ENCODE results near the gene OAS1.

Gene OAS1

DNA sequence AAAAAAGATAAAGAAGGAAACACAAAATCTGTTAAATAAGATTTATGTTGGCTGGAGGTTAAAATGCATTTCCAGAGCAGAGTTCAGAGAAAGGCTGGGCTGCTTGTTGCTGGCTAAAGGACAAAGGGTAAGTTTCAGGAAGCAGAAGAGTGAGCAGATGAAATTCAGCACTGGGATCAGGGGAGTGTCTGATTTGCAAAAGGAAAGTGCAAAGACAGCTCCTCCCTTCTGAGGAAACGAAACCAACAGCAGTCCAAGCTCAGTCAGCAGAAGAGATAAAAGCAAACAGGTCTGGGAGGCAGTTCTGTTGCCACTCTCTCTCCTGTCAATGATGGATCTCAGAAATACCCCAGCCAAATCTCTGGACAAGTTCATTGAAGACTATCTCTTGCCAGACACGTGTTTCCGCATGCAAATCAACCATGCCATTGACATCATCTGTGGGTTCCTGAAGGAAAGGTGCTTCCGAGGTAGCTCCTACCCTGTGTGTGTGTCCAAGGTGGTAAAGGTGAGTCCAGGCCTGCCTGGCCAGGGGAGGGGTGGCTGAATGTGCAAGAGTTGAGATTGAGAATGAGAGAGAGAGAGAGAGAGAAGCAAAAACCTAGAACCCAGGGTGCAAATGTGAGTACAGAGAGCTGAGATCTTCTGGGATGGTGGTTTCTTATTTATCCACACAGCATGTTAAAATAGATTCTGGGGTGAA, at the start of gene OAS1:
Gene OAS1, plus strand, starts transcription at position 251 of the 703 bp plus-strand sequence. Its CDS starts 78 bp downstream, at position 329.
- peak; percentile 69 for DNase-seq

DNA sequence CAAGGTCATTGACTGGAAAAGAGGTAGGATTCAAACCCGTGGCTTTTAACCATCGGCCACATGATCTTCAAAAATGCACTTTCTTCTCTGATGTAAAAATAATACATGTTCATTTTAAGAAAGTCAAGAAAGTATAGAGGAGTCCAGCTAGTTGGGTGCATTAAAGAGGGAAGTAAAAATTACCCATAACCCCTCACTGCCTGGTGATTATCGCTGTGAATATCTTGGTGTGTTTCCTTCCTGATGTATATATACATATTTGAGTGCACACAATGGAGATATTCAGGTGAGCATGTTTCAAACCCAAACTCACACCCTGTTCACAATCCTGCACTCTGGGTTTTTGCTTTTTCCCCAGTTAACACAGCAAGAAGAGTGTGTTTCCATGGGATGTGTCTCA, 47.5 kb upstream of the OAS1 start:
- DNase-seq: no peak

- no peak for DNase-seq
These were observed 46.6 kb upstream of the OAS1 start for GRCh38 chr12:112860181-112860580.

GRCh38 chr12:112861284-112861683, 45.5 kb upstream of the OAS1 start:
- no peak for DNase-seq

GRCh38 chr12:112862636-112863290, 44.0 kb upstream of the OAS1 start:
- no peak for DNase-seq

DNA sequence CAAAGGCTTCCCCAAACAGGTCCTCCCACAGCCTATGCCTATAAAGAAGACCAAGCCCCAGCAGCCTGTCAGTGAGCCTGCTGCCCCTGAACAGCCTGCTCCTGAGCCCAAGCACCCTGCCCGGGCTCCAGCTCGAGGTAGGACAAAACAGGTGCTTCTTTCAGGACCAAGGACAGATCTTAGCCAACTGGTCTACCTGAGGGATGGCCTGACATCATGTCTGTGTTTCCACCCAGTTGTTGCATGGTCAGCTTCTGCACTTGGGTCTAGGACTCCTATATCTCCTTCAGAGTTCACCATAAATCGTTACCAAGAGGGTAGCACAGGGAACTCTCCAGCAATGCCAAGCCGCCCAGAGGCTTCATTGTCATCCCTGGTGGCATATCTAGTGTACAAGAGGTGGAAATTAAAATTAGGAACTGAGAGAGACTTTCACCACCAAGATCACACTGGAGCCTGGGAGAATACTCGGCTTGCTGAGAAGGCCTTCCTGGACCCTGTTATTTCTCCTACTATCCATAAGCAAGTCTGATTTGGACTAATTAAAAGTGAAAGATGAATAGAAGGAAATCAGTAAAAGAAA, 38.2 kb upstream of the OAS1 start:
- DNase-seq: no peak

DNA sequence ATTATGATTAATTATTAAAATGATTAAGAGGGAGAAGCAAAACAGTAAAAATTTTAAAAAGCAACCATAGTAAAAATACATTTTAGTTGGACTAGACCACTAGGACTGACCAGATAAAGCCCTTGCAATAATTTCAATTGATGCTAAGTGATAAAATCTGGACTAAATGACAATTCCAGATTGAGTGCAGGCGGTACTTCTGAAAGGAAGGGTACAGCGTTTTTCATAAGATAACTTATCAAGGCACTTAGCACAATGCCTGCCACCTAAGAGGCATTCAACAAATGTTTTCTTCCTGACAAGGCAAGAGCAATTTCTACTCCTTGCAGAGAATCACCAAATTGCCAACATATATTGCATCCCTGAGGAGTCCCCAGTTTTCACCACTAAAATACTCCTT, 37.7 kb upstream of the OAS1 start:
- DNase-seq: no peak

GRCh38 chr12:112869778-112870177, 37.0 kb upstream of the OAS1 start:
- no peak for DNase-seq

- no peak for DNase-seq
These were observed 36.3 kb upstream of the OAS1 start for GRCh38 chr12:112870267-112870980.

DNA sequence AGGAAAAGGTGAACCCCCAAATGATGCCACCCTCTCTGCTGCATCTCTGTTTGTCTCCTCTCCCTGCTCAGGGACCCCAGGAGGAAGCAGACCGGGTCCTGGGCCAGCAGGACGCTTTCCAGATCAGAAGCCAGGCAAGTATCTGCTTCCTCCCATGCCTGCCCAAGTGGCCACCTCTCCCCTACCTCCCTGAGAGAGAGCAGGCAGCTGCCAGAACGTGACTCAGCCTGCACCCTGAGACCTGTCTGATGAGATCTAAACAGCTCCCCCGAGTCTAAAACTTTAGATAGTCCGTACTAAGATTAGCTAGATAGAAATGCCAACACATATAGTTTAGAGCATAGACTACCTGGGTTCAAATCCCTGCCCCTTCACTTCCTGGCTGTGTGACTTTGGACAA, 31.2 kb upstream of the OAS1 start:
- DNase-seq: no peak

- no peak for DNase-seq
These were observed 30.3 kb upstream of the OAS1 start for GRCh38 chr12:112876506-112876905.

- no peak for DNase-seq
These were observed 29.8 kb upstream of the OAS1 start for GRCh38 chr12:112877006-112877405.

GRCh38 chr12:112878488-112878887, 28.3 kb upstream of the OAS1 start:
- DNase-seq: no peak

GRCh38 chr12:112879191-112879705, 27.5 kb upstream of the OAS1 start:
- no peak for DNase-seq

DNA sequence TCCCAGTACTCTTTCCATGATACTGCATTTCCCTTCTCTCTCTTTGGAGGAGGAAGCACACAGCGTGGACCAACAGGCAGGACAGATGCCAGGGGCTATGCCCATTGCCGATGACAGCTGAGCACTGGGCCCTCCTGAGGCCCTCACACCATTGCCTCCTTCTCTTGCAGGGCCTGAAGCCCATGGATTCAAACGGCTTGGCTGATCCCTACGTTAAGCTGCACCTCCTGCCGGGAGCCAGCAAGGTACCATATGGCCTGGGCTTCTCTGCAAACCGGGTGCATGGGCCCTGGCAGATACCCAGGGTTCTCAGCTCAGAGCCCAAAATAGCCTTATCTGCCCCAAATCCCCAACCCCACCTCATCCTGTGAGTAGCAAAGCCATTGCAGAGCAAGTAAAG, 25.2 kb upstream of the OAS1 start:
- no peak for DNase-seq

- no peak for DNase-seq
These were observed 21.5 kb upstream of the OAS1 start for GRCh38 chr12:112885236-112885635.

DNA sequence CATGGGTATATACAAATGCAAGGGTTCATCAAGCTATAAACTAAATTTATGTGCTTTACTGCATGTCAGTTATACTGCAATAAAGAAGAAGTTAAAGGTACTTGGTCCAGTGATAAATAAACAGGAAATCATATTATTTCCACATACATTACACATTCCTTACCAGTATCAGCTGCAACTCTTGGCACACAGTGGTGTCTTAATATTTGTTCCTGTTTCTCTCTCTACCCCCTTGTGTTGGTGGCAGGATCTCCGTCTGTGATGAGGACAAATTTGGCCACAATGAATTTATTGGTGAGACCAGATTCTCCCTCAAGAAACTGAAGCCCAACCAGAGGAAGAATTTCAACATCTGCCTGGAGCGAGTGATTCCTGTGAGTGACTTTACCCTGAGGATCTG, 19.2 kb upstream of the OAS1 start:
- DNase-seq: no peak

- DNase-seq: no peak
These were observed 15.4 kb upstream of the OAS1 start for GRCh38 chr12:112891093-112892024.

DNA sequence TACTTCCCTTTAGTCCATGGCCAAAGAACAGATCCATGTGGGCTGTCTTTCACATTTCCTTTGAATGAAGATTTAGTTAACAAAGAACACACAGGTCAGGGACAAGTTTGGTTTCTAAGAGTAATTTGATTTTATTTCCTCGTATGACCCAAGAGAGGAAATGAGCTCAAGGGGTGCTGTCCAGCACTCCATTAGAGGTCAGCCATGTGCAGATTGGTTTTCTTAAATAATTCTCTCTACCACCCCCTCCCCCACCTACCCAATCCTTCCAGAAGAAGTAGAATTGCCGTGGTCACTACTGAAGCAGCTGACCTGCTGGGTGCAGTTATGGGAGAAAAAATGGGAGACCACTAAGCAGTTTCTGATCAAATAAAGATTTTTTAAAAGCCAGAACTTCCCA, 13.9 kb upstream of the OAS1 start:
- no peak for DNase-seq

GRCh38 chr12:112894128-112894527, 12.6 kb upstream of the OAS1 start:
- no peak for DNase-seq

GRCh38 chr12:112898380-112898779, 8.4 kb upstream of the OAS1 start:
- DNase-seq: no peak

Measured in activated CD4-positive, alpha-beta T cell treated with anti-CD3 and anti-CD28 coated beads, Interleukin-10, Interleukin-2, amounts not matched to agents 100 ng/mL and 50 ng/mL, durations not matched to agents 16 hours and 8 hours (primary cell).